Tibial nerve (tissue), 3 donors: ENCODE results near the gene TLE3.

Experiments used
- CTCF ChIP-seq, 5 experiments: fragments of 200-600 bp in 3 of 5; fragments of 450-650 bp in 2 of 5; sonication (generic) in 3 of 5; IDR thresholded peaks; one replicate each; pipeline ENCODE4 v1.5.1; 2016 to 2019; ENCODE audit warnings: antibody characterized with exemption in 5 of 5, mild to moderate bottlenecking in 3 of 5, moderate library complexity in 2 of 5
- POLR2A ChIP-seq, 2 donors: fragments of 450-650 bp; IDR thresholded peaks; one replicate each; pipeline ENCODE4 v1.6.1; 2017; ENCODE audit warnings: antibody characterized with exemption in 2 of 2, mild to moderate bottlenecking in 2 of 2, moderate library complexity in 2 of 2

- no peak for TF ChIP-seq CTCF (IDR thresholded peaks at IDR 0.05)
- TF ChIP-seq POLR2A (IDR thresholded peaks at IDR 0.05), result no peak
These were observed 78.8 kb downstream of the TLE3 start for GRCh38 chr15:70018646-70019600.
